ENCODE results near the gene IGF2. TPM values are rescaled to one million over a fixed set of nuclear protein-coding genes. Genes with fewer than 3 reads are reported as not detected.

The IGF2 gene
- total and polyA plus RNA-seq, 8 donors, result 3.8 to 164 (median 10.8) TPM

DNA sequence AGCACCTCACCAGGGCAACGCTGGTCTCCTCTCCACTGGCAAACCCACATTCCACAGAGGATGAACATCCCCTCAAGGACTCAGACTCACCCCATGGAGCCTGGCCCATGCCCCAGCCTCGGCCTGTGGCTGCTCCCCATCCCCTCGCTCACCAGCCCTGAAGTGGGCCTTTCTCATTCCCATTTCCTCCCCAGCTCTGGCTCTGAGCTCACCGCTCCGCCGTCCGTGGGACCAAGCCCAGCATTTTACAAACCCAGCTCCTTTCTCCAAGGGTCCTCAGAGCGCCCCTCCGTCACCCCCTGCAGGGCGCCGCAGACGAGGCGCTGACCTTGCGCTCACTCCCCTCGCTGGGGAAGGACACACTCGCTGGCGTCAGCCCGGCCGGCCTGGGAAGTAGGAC lies 6.9 kb upstream of the IGF2 start:
- no peak overlapping the region for H3K27ac ChIP-seq
- no peaks in the 10 kb centered on the region for H3K36me3 ChIP-seq
- H3K4me1 ChIP-seq, result peaks cover 6 to 15% (median 12%) of the 10 kb centered on the region in 4 donors
- TF ChIP-seq POLR2A (IDR thresholded peaks at IDR 0.05) (no peak), POLR2AphosphoS5 (IDR thresholded peaks at IDR 0.05) (no peak), EP300 (IDR thresholded peaks at IDR 0.05) (no peak)
- TF ChIP-seq, protein P1, sequence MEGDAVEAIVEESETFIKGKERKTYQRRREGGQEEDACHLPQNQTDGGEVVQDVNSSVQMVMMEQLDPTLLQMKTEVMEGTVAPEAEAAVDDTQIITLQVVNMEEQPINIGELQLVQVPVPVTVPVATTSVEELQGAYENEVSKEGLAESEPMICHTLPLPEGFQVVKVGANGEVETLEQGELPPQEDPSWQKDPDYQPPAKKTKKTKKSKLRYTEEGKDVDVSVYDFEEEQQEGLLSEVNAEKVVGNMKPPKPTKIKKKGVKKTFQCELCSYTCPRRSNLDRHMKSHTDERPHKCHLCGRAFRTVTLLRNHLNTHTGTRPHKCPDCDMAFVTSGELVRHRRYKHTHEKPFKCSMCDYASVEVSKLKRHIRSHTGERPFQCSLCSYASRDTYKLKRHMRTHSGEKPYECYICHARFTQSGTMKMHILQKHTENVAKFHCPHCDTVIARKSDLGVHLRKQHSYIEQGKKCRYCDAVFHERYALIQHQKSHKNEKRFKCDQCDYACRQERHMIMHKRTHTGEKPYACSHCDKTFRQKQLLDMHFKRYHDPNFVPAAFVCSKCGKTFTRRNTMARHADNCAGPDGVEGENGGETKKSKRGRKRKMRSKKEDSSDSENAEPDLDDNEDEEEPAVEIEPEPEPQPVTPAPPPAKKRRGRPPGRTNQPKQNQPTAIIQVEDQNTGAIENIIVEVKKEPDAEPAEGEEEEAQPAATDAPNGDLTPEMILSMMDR (IDR thresholded peaks at IDR 0.05), result no peak
- DNase-seq, result no peak
- intact Hi-C loops (cut with DNase I; ENCODE audit: low total_unique reads), result no loop called here
- H3K4me3 ChIP-seq, result no peak overlapping the region
- 43 to 59% (median 55%) methylated on average over 18 to 19 of the region's 19 CpGs for WGBS, 5 donors
- peaks cover 13 to 100% (median 90%) of the 10 kb centered on the region in 3 donors for H3K27me3 ChIP-seq
- no peaks in the 10 kb centered on the region for H3K9me3 ChIP-seq

DNA sequence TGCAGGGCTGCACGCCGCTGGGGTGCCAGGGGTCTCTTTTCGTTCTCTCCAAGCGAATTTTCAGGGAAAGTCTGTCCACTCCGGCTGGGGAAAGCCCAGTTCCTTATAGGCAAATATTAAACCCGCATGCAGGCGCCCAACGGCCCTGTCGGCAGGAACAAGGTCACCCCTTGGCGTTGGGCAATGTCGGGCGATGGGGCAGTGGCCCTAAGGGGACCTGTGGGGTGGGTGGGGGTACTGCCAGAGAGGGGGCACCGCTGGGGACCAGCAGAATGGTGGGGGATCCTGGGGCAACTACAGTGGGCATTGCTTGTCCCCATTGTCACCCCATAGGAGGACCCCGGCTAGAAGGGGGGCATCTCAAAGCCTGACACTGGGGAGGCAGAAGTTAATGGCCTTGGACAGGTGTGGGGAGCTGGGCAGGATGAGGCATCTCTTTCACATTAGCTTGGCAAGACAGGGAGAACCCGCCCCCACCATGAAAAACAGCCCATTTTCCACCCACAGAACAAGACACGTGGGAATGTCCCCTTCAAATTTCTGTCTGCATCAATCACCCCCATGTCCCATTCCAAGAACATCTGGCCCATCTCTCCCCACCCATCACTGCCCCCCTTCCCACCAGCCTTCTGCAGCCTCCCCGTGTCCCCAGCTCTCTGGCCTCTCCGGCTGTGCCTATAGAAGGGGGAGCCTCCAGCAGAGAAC lies 5.5 kb upstream of the IGF2 start:
- intact Hi-C loops (cut with DNase I; ENCODE audit: low total_unique reads), result no loop called here
- no peak for TF ChIP-seq POLR2AphosphoS5 (IDR thresholded peaks at IDR 0.05)
- no peak for TF ChIP-seq POLR2A (IDR thresholded peaks at IDR 0.05)
- no peak for TF ChIP-seq EP300 (IDR thresholded peaks at IDR 0.05)
- TF ChIP-seq, protein P1 (IDR thresholded peaks at IDR 0.05), result no peak
- Histone ChIP-seq H3K36me3 (no peaks in the 10 kb centered on the region), H3K9me3 (no peaks in the 10 kb centered on the region), H3K4me1 (peaks cover 16 to 29% (median 25%) of the 10 kb centered on the region in 4 donors), H3K27ac (no peak overlapping the region), H3K4me3 (no peak overlapping the region), H3K27me3 (peaks cover 25 to 100% (median 99%) of the 10 kb centered on the region in 3 donors)
- 16 to 21% (median 17%) methylated on average over 16 to 18 of the region's 18 CpGs for WGBS, 5 donors
- DNase-seq, result no peak

DNA sequence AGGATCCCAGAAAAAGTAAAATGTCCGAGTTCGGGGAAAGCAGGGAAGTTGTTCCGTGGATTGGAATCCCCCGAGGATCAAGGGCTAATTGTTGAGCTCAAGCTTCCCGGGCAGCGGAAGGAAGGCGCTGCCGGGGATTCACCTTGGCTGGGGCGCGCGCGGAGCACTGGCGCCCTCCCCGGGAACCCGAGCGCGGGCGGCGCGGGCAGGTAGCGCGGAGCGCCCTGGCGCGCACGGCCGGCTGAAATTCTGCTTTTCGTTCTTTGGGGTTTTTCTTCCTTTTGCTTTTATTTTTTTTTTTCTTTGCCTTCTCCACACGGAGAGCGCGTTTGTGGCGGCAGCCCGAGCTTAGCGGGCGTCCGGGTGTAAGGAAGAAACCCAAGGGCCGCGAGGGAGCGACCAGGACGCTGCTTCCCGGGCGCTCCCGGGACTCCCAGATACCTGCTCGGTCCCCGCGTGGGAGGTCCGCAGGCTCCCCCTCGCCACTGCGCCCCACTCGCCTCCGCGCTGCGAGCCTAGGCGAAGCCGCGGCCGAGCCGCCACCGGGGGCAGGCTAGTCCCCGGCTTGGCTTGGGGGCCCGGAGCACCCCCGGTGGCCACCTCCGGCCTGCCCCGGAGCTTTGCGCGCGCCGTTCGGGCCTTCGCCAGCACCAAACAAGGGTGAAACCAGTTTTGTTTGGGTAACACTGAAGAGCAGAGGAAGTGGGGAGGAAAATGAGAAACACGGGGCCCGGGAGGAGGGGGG lies 4.8 kb upstream of the IGF2 start:
- intact Hi-C loops (cut with DNase I; ENCODE audit: low total_unique reads), result no loop called here

DNA sequence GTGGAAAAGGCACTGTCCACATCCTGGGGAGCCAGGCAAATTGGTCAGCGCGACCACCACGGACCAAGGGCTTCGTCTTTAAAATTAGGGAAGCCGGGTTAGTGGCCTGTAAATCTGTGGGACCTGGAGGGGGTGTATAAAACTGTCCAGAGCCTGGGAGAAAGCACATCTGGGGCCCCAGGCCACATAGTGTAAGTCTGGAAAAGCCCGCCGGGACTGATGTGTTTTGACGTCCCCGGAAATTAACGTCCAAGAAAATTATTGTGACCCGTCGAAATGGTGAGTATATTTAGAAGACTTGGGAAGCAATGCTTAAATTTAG lies 4.2 kb upstream of the IGF2 start:
- DNase-seq, result no peak
- Histone ChIP-seq H3K27ac (no peak overlapping the region), H3K27me3 (peaks cover 28 to 100% (median 98%) of the 10 kb centered on the region in 3 donors), H3K9me3 (no peaks in the 10 kb centered on the region), H3K36me3 (no peaks in the 10 kb centered on the region), H3K4me3 (peak overlapping the region in 1 of 4 donors; percentile 16), H3K4me1 (peaks cover 28 to 39% (median 35%) of the 10 kb centered on the region in 4 donors)
- 9 to 16% (median 11%) methylated on average over 12 of the region's 12 CpGs for WGBS, 5 donors
- intact Hi-C loops (cut with DNase I; ENCODE audit: low total_unique reads), result no loop called here
- TF ChIP-seq POLR2A (IDR thresholded peaks at IDR 0.05), result no peak
- TF ChIP-seq, protein P1 (IDR thresholded peaks at IDR 0.05), result no peak
- no peak for TF ChIP-seq EP300 (IDR thresholded peaks at IDR 0.05)
- TF ChIP-seq POLR2AphosphoS5 (IDR thresholded peaks at IDR 0.05), result no peak

More for the DNA sequence above, 4.8 kb upstream of the IGF2 start:
- TF ChIP-seq EP300 (IDR thresholded peaks at IDR 0.05) (no peak), POLR2A (IDR thresholded peaks at IDR 0.05) (no peak), POLR2AphosphoS5 (IDR thresholded peaks at IDR 0.05) (no peak)
- TF ChIP-seq, protein P1 (IDR thresholded peaks at IDR 0.05), result no peak
- peak overlapping the region in 1 of 4 donors; percentile 16 for H3K4me3 ChIP-seq
- peaks cover 23 to 34% (median 30%) of the 10 kb centered on the region in 4 donors for H3K4me1 ChIP-seq
- H3K27me3 ChIP-seq, result peaks cover 28 to 100% (median 98%) of the 10 kb centered on the region in 3 donors
- H3K27ac ChIP-seq, result no peak overlapping the region
- no peaks in the 10 kb centered on the region for H3K36me3 ChIP-seq
- no peaks in the 10 kb centered on the region for H3K9me3 ChIP-seq
- peak in 1 of 2 donors; percentile 54 for DNase-seq
- WGBS, 5 donors, result 1 to 5% (median 3%) methylated on average over 57 to 72 of the region's 72 CpGs
